GM19452 (cell line): Measurements from ENCODE around the gene ATF3.

Source experiments
- ATAC-seq: cut with Tn5 transposase; IDR thresholded peaks from one replicate; pipeline ENCODE4 v1.9.1; 2021; ENCODE audit not compliant: unreplicated experiment

Gene ATF3, protein sequence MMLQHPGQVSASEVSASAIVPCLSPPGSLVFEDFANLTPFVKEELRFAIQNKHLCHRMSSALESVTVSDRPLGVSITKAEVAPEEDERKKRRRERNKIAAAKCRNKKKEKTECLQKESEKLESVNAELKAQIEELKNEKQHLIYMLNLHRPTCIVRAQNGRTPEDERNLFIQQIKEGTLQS

GRCh38 chr1:212608392-212608958 is at the start of gene ATF3:
TSS of gene ATF3 (plus strand) at chr1:212608761. CDS start at chr1:212615022, 6,261 bp downstream.
- peak; percentile 70 for ATAC-seq

- ATAC-seq, result no peak
Measured at GRCh38 chr1:212559929-212560328, 48.6 kb upstream of the ATF3 start.

- ATAC-seq, result no peak
Measured at GRCh38 chr1:212560933-212561460, 47.6 kb upstream of the ATF3 start.

GRCh38 chr1:212561501-212561931 is 47.0 kb upstream of the ATF3 start:
- ATAC-seq, result no peak

DNA sequence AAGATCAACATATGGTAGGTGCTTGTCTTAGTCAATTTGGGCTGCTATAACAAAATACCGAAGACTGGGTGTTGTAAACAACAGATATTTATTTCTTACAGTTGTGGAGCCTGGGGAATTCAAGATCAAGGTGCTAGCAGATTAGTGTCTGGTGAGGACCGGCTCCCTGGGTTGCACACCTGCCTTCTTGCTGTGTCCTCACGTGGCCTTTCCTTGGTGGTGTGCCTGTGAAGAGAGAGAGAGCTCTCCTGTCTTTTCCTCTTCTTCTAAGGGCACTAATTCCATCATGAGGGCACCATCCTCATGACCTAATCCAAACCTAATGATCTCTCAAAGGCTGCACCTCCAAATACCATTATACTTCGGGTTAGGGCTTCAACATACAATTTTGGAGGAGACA is 45.8 kb upstream of the ATF3 start:
- no peak for ATAC-seq

DNA sequence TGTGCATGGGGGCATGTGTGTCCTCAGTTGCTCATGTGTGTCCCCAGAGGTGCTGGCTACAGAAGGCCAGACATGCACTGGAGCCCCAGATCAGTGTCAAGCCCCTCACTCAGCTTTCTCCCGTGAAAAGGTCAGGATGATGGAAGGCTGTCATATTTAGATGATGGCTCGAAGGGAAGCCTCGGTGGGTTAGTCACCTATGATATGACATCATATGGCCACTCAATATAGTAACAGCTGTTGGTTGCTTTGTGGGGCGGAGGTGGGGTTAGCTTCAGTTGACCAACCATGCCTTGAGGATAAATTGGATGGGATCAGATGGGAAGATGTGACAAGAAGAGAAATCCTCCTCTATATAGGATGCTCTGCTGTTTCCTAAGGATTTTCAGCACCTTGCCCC is 43.5 kb upstream of the ATF3 start:
- no peak for ATAC-seq

GRCh38 chr1:212565571-212566305 is 42.8 kb upstream of the ATF3 start:
- ATAC-seq, result no peak

- ATAC-seq, result peak; percentile 99
Measured at GRCh38 chr1:212566522-212567479, 41.8 kb upstream of the ATF3 start.

- no peak for ATAC-seq
Measured at GRCh38 chr1:212567638-212568037, 40.9 kb upstream of the ATF3 start.

DNA sequence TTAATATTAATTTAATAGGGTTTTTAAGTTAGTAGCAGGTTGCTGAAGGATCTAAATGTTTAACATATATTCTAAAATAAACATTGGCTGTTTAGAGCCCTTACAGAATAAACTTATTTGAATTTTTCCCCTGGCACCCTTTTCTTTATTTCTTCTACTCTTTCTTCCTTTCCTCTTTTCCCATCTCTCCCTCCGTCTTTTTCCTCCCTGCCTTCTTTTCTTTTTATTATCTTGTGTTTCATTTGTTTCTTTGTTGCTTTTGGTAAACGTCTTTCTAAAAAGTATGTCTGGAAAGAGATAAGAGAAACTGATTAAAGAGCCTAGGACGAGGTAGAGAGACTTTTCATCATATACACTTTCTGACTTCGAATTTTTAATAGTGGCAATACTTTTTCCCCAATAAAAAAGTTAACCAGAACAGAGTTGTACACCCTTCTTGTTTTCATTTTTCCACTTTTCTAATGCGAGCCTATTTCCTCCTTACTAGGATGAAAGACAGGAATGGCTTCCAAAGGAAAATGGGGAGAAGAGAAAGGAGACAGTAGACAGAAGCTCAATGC is 39.5 kb upstream of the ATF3 start:
- ATAC-seq, result no peak

- no peak for ATAC-seq
Measured at GRCh38 chr1:212574732-212575131, 33.8 kb upstream of the ATF3 start.

- no peak for ATAC-seq
Measured at GRCh38 chr1:212575333-212575732, 33.2 kb upstream of the ATF3 start.

GRCh38 chr1:212578041-212578440 is 30.5 kb upstream of the ATF3 start:
- no peak for ATAC-seq

DNA sequence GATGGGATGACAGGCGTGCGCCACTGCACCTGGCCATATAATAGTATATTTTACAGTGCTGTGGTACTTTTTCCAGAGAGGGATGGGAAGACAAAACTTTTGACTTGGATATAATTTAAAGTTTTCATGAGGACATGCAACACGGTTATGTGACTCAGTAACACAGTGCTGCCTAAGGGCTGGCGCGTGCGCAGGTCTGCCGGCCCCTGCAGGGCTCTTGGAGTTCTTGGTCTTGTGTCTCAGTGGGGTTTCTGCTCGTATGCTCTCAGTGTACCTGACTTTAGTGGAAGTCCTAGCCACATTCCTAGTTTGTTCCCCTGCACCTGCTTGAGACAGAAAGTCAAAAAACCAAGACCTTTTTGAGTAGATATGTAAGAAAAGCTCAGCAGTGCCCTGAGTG is 27.5 kb upstream of the ATF3 start:
- no peak for ATAC-seq

- ATAC-seq, result no peak
Measured at GRCh38 chr1:212582291-212582690, 26.3 kb upstream of the ATF3 start.

DNA sequence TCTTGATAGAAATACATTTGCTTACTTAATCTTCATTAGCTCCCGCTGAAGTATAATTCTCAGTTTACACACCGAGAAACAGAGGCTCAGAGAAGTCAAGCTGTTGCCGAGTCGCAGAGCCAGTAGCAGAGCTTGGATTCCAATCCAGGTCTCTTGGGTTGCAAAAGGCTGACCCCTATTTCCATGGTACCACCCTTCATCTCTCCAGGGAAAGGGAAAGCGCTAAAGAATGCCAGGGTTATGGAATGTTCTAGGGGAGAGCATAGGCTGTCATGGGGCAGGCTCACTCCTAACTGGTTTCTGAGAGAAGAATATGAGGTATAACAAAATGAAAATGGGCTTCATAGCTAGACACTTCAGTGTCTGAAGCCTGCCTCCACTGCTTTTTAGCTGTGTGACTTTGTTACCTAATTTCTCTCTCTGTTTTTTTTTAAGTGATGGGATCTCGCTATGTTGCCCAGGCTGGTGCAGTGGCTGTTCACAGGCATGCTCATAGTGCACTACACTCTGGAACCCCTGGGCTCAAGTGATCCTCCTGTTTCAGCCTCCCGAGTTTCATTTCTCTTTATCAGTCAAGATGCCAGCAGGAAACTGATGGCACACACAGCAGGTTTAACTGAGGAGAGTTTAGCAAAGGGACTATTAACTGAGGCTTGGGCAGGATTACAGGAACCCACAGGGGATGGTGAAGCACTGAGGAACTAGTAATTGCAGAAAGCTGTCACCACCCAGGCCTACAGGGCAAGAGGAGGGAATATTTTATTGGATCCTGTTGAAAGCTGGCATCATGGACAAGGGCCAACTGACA is 25.5 kb upstream of the ATF3 start:
- no peak for ATAC-seq

DNA sequence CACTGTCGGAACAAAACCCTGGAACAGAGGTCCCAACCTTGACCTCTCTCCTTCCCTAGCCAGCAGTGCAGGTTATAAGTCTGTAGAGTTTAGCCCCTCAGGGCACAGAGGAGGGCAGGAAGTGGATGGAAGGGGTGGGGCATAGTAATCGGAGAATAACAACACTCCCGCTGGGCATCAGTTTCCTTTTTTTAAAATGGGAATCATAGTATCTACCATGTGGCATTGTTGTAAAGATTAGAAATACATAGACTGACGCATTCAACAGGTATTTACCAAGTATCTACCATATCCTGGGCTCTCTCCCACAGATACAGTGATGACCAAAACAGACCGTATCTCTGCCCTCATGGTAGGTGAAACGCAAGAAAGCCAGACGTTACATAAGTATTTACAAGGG is 24.9 kb upstream of the ATF3 start:
- ATAC-seq, result no peak

- ATAC-seq, result no peak
Measured at GRCh38 chr1:212584092-212584886, 24.3 kb upstream of the ATF3 start.

- no peak for ATAC-seq
Measured at GRCh38 chr1:212585210-212585609, 23.4 kb upstream of the ATF3 start.
